ENCODE results near the gene PHB1. TPM values are rescaled to one million over a fixed set of nuclear protein-coding genes. Genes with fewer than 3 reads are reported as not detected.
A peak's percentile ranks its signal among the peaks of the same experiment; 100 is the strongest.

PHB1 gene
- polyA plus RNA-seq (2013, experiment 1 of 2; ENCODE audit: insufficient read length): 173 TPM
- polyA plus RNA-seq (2013, experiment 2 of 2; ENCODE audit: insufficient read length): 154 TPM

GRCh38 chr17:49414622-49415350 is at the start of gene PHB1:
PHB1 (minus strand) TSS chr17:49414882; CDS start chr17:49413264, 1,618 bp downstream.
- peak; percentile 98 for DNase-seq

GRCh38 chr17:49464049-49464448 is 49.4 kb upstream of the PHB1 start:
- DNase-seq: no peak

- no peak for DNase-seq
Observed at GRCh38 chr17:49461580-49461979, 46.9 kb upstream of the PHB1 start.

DNA sequence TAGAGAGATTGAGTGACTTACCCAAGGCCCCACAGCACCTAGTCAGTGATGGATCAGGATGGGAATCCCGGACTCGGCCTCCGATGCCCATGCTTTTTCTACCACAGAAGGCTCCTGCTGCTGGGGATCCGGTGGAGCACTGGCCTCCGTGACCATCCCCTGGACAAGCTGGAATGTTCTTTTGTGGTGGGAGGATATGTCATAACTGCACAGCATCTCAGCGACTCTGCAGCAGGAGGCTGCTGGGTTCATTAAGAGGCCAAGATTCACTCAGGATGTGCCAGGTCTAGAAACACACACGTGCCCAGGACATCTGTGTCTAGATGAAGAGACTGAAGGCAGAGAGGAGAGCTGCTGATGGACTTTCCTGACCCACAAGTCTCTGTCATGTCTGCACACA is 45.7 kb upstream of the PHB1 start:
- no peak for DNase-seq

DNA sequence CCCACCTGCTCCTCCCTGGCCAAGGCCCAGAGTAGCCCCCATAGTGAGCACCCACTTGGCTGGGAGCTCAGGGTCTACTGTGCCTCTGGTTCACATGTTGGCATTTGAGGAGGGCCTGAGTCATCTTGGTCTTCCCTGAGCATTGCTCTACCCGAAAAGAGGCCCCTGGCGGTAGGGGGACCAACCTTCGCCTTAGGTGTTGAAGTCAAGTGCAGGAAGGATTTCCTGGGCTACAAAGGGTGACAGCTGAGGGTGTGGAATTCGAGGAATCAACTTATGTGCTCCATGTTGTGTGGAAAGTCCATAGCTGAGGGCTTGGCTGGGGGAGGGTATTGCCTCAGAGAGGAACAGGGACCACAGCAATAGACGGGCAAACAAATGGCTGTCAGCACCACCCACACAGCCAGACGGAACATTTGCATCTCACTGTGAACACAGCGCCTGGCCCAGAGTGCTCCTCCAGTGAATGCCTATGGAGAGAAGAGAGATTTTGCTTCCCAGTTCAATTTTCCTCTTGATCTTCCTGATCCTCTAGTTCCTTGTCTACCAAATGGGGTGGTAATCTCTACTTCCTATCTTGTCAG is 44.8 kb upstream of the PHB1 start:
- no peak for DNase-seq

DNA sequence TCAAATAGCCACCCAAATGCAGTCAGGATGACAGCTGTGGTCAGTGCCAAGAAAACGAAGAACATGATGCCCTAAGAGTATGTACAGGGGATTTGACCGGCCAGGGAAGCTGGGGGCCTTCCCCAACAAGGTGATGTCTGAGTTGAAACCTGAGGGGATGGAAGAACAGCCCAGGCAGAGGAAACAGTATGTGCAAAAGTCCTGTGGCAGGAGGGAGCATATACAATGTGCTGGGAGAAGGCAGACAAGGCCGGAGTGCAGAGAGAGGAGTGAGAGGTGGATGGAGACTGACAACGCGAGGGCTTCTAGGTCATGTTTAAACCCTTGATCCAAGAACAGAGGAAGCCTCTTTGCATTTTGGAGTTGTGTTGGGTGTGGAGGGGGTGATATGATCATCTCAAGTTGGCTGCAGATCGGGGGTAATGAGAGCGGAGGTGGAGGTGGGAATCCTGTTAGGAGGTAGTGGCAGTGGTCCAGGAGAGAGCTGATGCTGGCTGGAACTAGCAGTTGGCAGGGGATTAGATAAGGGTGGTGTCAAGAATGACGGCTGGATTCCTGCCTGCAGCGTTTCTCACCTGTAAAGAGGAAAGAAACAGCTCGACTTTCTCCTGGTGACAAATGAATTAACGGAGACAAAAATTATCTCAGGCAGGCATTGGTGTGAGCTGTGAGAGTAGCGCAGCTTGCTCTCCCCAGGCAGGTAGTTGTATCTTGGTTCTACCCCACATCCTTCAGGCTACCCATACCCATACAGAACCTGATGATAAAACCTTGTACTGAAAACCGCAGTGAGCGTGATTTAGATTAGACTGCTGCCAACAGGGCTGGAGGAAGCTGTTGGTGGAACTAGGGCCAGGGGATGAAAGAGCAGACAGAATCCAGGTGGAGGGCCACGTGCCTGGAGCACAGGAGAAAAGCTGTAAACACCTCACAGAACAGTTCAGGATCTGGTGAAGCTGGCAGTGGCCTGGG is 43.2 kb upstream of the PHB1 start:
- no peak for DNase-seq

DNA sequence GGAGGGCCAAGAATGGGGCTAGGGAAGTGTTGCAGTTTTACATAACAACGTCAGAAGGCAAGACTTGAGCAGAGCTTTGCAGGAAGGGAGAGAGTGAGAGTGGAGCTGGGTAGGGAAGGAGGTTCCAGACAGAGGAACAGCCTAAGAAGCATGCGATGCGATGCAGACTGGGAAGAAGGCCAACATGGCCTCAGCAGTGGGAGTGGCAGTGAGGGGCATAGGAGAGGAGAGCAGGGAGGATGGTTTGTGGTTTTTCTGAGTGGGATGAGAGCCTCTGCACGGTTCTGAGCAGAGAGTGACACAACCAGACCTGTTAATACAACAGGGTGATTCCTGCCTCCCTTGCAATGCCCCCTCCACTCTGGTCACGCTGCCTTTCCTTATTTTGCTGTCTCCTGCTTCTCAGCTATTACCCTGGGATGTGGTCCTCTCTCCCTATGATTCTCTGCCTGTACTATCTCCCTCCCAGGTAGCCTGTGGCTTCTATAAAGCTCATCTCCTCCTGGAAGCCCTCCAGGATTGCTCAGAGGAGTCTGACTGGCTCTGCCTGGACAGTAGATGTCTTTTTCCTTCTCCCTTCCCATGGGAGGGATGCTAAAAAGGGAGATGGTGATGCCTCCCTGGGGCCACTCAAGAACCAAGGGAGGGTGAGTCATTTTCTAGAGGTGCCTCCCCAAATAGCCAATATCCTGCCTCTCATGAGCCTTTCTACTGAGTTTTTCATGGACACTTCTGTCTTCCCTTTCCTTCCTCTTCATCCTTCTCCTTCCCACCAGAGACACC is 41.7 kb upstream of the PHB1 start:
- peak; percentile 93 for DNase-seq

DNA sequence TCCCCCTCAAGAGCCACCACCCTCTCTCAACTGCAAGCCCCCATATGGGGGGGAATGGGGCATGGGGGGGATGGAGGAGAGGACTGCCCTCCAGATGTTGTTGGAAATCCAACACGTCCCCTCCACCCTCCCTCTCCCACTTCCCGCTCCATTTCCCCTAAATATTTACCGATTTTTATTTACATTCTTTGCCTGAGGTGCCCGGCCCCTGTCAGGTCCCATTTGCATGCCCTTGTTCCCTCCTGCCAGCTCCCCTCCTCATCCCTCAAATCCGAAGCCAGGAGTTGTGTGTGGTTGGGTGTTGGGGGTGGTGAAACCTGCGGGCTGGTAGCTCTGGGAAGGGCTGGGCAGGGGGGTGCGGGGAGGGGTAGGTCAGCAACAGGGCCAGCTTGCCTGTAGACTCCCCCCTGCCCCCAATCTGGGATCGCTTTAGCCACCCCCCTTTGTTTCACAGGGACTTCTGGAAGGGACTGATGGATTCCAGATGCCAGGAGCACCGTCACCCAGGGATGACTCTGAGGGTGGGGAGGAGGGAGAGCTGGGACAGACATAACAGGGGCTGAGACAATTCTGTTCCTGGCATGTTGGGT is 40.7 kb upstream of the PHB1 start:
- peak; percentile 67 for DNase-seq

GRCh38 chr17:49454050-49454449 is 39.4 kb upstream of the PHB1 start:
- no peak for DNase-seq

GRCh38 chr17:49452661-49453060 is 38.0 kb upstream of the PHB1 start:
- no peak for DNase-seq

DNA sequence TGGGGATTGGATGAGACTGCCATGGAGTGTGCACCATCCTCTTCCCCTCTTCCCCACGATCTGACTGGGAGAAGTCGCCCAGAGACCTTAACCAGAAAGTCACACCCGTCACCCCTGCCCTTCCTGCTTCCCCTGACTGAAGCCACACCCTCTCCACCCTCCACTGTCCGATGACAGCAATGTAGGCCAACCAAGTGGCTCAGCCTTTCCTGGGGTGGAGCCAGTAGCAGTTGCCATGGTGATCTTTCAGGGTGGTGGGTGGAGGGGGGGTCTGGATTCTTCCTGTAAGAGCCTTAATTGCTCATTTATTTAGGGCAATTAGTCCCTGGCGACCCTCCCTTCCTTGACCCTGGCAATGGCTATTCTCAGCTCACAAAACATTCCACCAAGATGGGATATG is 37.5 kb upstream of the PHB1 start:
- DNase-seq: no peak

DNA sequence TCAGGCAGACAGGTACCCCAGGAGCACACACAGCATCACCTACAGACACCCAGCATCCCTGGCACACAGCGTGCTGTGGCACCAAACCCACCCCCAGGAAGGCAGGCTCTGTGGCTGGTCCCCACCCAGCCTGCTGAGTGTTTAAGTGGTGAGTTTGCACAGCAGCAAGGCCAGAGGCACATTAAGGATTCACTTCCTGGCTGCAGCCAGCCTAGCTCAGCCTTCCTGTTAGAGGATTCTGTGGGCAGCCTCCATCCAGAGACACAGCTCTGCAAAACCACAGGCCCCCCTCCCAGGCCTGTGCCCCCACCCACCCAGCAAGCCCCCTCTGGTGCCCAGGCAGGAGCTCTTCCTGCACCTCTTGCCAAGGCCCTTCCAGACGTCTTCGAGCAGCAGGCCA is 36.1 kb upstream of the PHB1 start:
- peak; percentile 56 for DNase-seq

DNA sequence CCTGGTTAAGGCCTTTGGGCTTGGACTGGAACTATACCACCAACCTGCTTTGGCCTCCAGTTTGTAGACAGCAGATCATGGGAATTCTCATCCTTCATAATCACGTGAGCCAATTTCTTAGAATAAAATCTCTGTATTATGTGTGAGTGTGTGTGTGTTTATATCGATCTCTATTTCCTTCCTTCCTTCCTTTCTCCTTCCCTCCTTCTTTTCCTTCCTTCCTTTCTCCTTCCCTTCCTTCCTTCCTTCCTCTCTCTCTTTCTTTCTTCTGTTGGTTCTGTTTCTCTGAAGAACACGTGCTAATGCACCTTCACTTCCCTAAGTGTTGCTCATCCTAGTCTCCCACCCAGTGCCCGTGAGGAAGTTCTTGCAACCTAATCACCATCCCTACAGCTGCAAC is 35.5 kb upstream of the PHB1 start:
- DNase-seq: no peak

GRCh38 chr17:49447628-49448302 is 33.1 kb upstream of the PHB1 start:
- DNase-seq: peak; percentile 92

DNA sequence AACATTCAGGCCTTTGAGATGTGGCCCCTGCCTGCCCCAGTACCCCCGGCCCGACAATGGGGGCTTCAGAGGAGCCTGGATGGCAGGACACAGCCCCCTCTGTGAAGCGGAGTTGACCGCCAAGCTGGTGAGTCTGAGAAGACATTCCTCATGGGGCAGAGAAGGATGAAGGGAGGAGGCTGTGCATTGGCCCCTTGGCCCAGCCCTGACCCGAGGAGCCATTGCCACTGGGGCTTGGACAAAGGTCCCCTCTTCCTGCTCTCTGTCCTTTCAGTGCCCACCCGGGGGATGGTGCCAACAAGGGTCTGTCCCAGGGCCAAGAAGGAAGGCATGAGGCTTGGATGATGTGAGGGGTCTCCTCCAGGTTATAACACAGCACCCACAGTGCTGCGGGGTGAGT is 30.9 kb upstream of the PHB1 start:
- DNase-seq: no peak

- DNase-seq: no peak
Observed at GRCh38 chr17:49444384-49444783, 29.7 kb upstream of the PHB1 start.

- DNase-seq: peak; percentile 53
Observed at GRCh38 chr17:49443862-49444261, 29.2 kb upstream of the PHB1 start.

DNA sequence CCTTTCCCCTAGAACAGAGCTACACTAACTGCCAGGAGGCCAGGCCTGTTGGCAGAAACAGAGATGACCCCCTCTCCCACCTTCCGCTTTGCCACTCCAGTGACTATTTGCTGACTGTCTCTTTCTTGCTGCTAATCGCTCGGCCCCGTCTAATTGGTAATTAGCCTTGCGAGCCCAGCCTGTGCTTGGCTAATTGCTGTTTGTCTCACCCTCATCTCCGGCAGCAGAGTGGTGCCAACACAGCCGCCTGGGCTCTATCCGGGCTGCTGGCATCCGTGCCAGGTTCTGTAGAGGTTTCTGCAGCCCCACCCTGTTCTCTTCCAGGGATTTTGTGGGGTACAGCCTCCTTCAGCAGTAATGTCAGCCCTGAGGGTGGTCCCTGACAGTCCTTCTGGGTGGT is 27.4 kb upstream of the PHB1 start:
- no peak for DNase-seq

DNA sequence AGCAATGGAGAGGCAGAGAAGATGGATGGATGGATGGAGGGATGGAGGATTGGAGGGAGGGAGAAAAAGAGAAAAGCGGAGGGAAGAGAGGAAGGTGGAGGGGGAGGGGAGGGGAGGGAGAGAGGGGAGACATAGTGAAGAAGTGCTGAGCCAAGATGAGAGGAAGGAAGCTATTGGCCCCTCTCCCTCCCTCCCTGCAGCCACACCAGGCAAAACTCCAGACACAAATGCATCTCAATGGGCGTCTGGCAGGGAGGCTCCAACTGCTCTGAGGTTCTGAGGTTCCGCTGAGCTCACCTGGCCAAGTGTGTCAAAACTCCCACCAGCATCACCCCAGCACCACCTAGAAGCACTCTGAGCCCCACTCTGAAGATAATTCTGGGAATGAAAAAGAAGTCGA is 26.9 kb upstream of the PHB1 start:
- no peak for DNase-seq

GRCh38 chr17:49440581-49440980 is 25.9 kb upstream of the PHB1 start:
- no peak for DNase-seq

Measured in fibroblast of skin of scalp (primary cell).